Measurements from ENCODE around the gene NELFCD.

The NELFCD gene

DNA sequence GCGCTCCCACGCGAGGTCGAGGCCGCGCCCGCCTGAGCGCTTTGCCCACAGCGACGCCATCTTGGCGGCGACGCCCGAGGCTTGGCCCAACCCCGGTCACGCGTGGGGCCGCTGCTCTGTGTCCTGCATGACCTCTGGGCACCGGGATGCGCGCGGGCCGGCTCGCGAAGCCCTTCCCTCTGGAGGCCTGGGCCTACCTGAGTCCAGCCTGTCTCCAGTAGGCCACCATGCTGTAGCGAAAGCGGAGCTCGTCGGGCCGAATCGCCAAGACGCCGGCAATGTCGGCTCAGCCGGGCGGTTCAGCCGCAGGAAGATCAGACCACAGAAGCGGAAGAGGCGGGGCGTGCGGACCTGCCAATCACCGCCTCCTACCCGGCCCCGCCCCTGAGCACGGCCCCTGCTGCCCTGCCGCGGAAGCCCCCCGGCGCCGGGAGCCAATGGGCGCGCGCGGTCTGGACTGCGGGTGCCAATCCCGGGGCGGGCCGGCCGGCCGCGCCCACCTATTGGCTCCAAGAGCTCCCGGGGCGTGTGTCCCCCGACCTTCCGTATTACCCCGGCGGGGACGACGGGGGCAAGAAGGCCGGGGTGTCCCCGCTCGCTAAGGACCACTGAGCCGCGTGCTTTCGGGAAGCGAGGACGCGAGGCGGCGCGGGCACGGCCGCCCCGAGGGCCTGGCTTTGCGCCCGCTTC lies 51.1 kb downstream of the NELFCD start, which contains the start of gene ATP5F1E (continued):
- TF ChIP-seq IKZF3 (tag by site-specific recombination; IDR thresholded peaks at IDR 0.05), result no peak
- no peak for TF ChIP-seq ZNF549 (tag by site-specific recombination; IDR thresholded peaks at IDR 0.05)
- TF ChIP-seq, protein P1, sequence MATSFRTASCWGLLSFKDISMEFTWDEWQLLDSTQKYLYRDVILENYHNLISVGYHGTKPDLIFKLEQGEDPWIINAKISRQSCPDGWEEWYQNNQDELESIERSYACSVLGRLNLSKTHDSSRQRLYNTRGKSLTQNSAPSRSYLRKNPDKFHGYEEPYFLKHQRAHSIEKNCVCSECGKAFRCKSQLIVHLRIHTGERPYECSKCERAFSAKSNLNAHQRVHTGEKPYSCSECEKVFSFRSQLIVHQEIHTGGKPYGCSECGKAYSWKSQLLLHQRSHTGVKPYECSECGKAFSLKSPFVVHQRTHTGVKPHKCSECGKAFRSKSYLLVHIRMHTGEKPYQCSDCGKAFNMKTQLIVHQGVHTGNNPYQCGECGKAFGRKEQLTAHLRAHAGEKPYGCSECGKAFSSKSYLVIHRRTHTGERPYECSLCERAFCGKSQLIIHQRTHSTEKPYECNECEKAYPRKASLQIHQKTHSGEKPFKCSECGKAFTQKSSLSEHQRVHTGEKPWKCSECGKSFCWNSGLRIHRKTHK (tag by site-specific recombination; IDR thresholded peaks at IDR 0.05), result no peak
- no peak for TF ChIP-seq ZNF514 (tag by site-specific recombination; IDR thresholded peaks at IDR 0.05)
- TF ChIP-seq ZNF501 (tag by site-specific recombination; IDR thresholded peaks at IDR 0.05), result peak; percentile 75
- no peak for TF ChIP-seq ZNF530 (tag by site-specific recombination; IDR thresholded peaks at IDR 0.05; ENCODE audit: low read depth)
- no peak for TF ChIP-seq KLF9 (tag by site-specific recombination; IDR thresholded peaks at IDR 0.05; ENCODE audit: low read depth)
- no peak; the same call in 1 of the 2 replicates for TF ChIP-seq ZNF580 (tag by site-specific recombination; IDR thresholded peaks at IDR 0.05)
- TF ChIP-seq ZSCAN16 (tag by site-specific recombination; IDR thresholded peaks at IDR 0.05), result peak; percentile 39; the same call in 1 of the 2 replicates
- no peak for TF ChIP-seq ZNF629 (tag by site-specific recombination; IDR thresholded peaks at IDR 0.05)
- TF ChIP-seq YY1 (tag by site-specific recombination; IDR thresholded peaks at IDR 0.05), result peak; percentile 84
- TF ChIP-seq ZBTB48 (tag by site-specific recombination; IDR thresholded peaks at IDR 0.05), result no peak
- no peak for TF ChIP-seq MEIS1 (CRISPR knock-in tag; IDR thresholded peaks at IDR 0.05; ENCODE audit: borderline replicate concordance)
- no peak for TF ChIP-seq ZNF623 (tag by site-specific recombination; IDR thresholded peaks at IDR 0.05)
- peak; percentile 81 for TF ChIP-seq ZNF704 (tag by site-specific recombination; IDR thresholded peaks at IDR 0.05)
- TF ChIP-seq, protein P2, sequence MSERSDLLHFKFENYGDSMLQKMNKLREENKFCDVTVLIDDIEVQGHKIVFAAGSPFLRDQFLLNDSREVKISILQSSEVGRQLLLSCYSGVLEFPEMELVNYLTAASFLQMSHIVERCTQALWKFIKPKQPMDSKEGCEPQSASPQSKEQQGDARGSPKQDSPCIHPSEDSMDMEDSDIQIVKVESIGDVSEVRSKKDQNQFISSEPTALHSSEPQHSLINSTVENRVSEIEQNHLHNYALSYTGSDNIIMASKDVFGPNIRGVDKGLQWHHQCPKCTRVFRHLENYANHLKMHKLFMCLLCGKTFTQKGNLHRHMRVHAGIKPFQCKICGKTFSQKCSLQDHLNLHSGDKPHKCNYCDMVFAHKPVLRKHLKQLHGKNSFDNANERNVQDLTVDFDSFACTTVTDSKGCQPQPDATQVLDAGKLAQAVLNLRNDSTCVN (tag by site-specific recombination; optimal IDR thresholded peaks at IDR 0.05), result peak; percentile 95
- peak; percentile 87 for TF ChIP-seq ZBTB8A (tag by site-specific recombination; IDR thresholded peaks at IDR 0.05)
- TF ChIP-seq ZNF544 (tag by site-specific recombination; IDR thresholded peaks at IDR 0.05), result no peak
- no peak for TF ChIP-seq ZNF184 (tag by site-specific recombination; IDR thresholded peaks at IDR 0.05)
- TF ChIP-seq ZNF248 (tag by site-specific recombination; IDR thresholded peaks at IDR 0.05), result no peak
- peak; percentile 42; the same call in 1 of the 2 replicates for TF ChIP-seq ZNF596 (tag by site-specific recombination; IDR thresholded peaks at IDR 0.05)
- no peak for TF ChIP-seq ZFP41 (tag by site-specific recombination; IDR thresholded peaks at IDR 0.05; ENCODE audit: borderline replicate concordance)
- TF ChIP-seq ZNF660 (tag by site-specific recombination; IDR thresholded peaks at IDR 0.05), result 0 out of 2 replicates have a peak, but pooled peaks have one; percentile 43
- TF ChIP-seq ZSCAN18 (tag by site-specific recombination; IDR thresholded peaks at IDR 0.05), result no peak
- peak; percentile 85 for TF ChIP-seq ZNF76 (tag by site-specific recombination; IDR thresholded peaks at IDR 0.05; ENCODE audit: borderline replicate concordance, low read depth)
- TF ChIP-seq ZBTB1 (tag by site-specific recombination; IDR thresholded peaks at IDR 0.05), result no peak
- no peak for TF ChIP-seq ZNF433 (tag by site-specific recombination; IDR thresholded peaks at IDR 0.05; ENCODE audit: low read depth)
- peak; percentile 93; the same call in 1 of the 2 replicates for TF ChIP-seq ZNF785 (tag by site-specific recombination; IDR thresholded peaks at IDR 0.05)
- no peak for TF ChIP-seq ZNF510 (tag by site-specific recombination; IDR thresholded peaks at IDR 0.05; ENCODE audit: insufficient replicate concordance)
- TF ChIP-seq ZNF146 (tag by site-specific recombination; IDR thresholded peaks at IDR 0.05), result no peak
- TF ChIP-seq ZNF830 (tag by site-specific recombination; IDR thresholded peaks at IDR 0.05; ENCODE audit: low read depth), result no peak
- TF ChIP-seq, protein P3, sequence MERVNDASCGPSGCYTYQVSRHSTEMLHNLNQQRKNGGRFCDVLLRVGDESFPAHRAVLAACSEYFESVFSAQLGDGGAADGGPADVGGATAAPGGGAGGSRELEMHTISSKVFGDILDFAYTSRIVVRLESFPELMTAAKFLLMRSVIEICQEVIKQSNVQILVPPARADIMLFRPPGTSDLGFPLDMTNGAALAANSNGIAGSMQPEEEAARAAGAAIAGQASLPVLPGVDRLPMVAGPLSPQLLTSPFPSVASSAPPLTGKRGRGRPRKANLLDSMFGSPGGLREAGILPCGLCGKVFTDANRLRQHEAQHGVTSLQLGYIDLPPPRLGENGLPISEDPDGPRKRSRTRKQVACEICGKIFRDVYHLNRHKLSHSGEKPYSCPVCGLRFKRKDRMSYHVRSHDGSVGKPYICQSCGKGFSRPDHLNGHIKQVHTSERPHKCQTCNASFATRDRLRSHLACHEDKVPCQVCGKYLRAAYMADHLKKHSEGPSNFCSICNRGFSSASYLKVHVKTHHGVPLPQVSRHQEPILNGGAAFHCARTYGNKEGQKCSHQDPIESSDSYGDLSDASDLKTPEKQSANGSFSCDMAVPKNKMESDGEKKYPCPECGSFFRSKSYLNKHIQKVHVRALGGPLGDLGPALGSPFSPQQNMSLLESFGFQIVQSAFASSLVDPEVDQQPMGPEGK (tag by site-specific recombination; IDR thresholded peaks at IDR 0.05), result peak; percentile 90
- TF ChIP-seq ZFP69B (tag by site-specific recombination; IDR thresholded peaks at IDR 0.05), result no peak
- 0 out of 2 replicates have a peak, but pooled peaks have one; percentile 42 for TF ChIP-seq ZFHX2 (tag by site-specific recombination; conservative IDR thresholded peaks at IDR 0.05)

Data from HEK293 (cell line).